Keratinocyte (primary cell): ENCODE data around the gene BEND3. TPM values are rescaled to one million over a fixed set of nuclear protein-coding genes. Genes with fewer than 3 reads are reported as not detected.

Experiments
- DNase-seq: peaks from one replicate; pipeline ENCODE4 v3.0.0-alpha.2; 2011; ENCODE audit warnings: low read depth, missing footprints, low spot score
- FAIRE-seq: peaks from 2 replicates; lab custom pipeline; 2011; peaks lifted over from hg19 to GRCh38; lab: Jason Lieb, UNC
- H2AFZ ChIP-seq: 2 replicates; pipeline ENCODE4 v1.6.0; 2012; ENCODE audit warnings: low read length, control low read depth, inconsistent platforms; ENCODE audit not compliant: control insufficient read depth
- H3K27ac ChIP-seq: 2 replicates; pipeline ENCODE4 v1.5.1; 2011; ENCODE audit warnings: low read length; ENCODE audit not compliant: control insufficient read depth, insufficient read depth
- H3K27me3 ChIP-seq: 3 replicates; pipeline ENCODE4 v1.6.0; 2011; ENCODE audit warnings: low read length; ENCODE audit not compliant: control insufficient read depth, insufficient read depth; ENCODE audit errors: extremely low read depth
- H3K36me3 ChIP-seq, 2 experiments: 2 replicates in 1 of 2; 3 replicates in 1 of 2; pipeline ENCODE4 v1.5.1; 2011; ENCODE audit warnings: low read length in 2 of 2, mild to moderate bottlenecking in 1 of 2; ENCODE audit not compliant: control insufficient read depth in 2 of 2, insufficient read depth in 2 of 2; ENCODE audit errors: extremely low read depth in 1 of 2
- H3K4me1 ChIP-seq: 3 replicates; pipeline ENCODE4 v1.5.1; 2011; ENCODE audit warnings: low read length; ENCODE audit not compliant: control insufficient read depth, insufficient read depth; ENCODE audit errors: extremely low read depth
- H3K4me2 ChIP-seq: 3 replicates; pipeline ENCODE4 v1.6.0; 2011; ENCODE audit warnings: low read depth, low read length; ENCODE audit not compliant: control insufficient read depth, insufficient read depth; ENCODE audit errors: extremely low read depth
- H3K4me3 ChIP-seq, 3 experiments: fragments of 200-600 bp in 1 of 3; sonication (generic) in 1 of 3; 2 replicates in 2 of 3; 3 replicates in 1 of 3; pipeline ENCODE4 v1.5.1; 2011 to 2016; ENCODE audit warnings: low read length in 3 of 3, mild to moderate bottlenecking in 3 of 3, control low read depth in 2 of 3, inconsistent platforms in 1 of 3, low read depth in 1 of 3, mixed read lengths in 1 of 3, mixed run types in 1 of 3, moderate library complexity in 1 of 3; ENCODE audit not compliant: control insufficient read depth in 2 of 3, insufficient read depth in 2 of 3; ENCODE audit errors: extremely low read depth in 1 of 3
- H3K79me2 ChIP-seq: 2 replicates; pipeline ENCODE4 v1.6.0; 2012; ENCODE audit warnings: low read length; ENCODE audit not compliant: control insufficient read depth, insufficient read depth
- H3K9ac ChIP-seq: 3 replicates; pipeline ENCODE4 v1.6.0; 2011; ENCODE audit warnings: low read length; ENCODE audit not compliant: control insufficient read depth, insufficient read depth; ENCODE audit errors: extremely low read depth
- H3K9me1 ChIP-seq: 3 replicates; pipeline ENCODE4 v1.6.0; 2011; ENCODE audit warnings: low read length; ENCODE audit not compliant: control insufficient read depth, insufficient read depth; ENCODE audit errors: extremely low read depth
- H3K9me3 ChIP-seq: 2 replicates; pipeline ENCODE4 v1.5.1; 2012; ENCODE audit warnings: low read depth, low read length; ENCODE audit not compliant: control insufficient read depth
- H4K20me1 ChIP-seq: 3 replicates; pipeline ENCODE4 v1.6.0; 2011; ENCODE audit warnings: low read length; ENCODE audit not compliant: control insufficient read depth, insufficient read depth; ENCODE audit errors: extremely low read depth
- CTCF ChIP-seq, 3 experiments: IDR thresholded peaks in 1 of 3; conservative IDR thresholded peaks in 1 of 3; optimal IDR thresholded peaks in 1 of 3; 2 replicates in 2 of 3; 3 replicates in 1 of 3; pipeline versions ENCODE3 to v1.5.1; 2011; ENCODE audit warnings: low read length in 3 of 3, mild to moderate bottlenecking in 3 of 3, moderate library complexity in 2 of 3, control low read depth in 1 of 3, inconsistent platforms in 1 of 3; ENCODE audit not compliant: insufficient read depth in 2 of 3; ENCODE audit errors: extremely low read depth in 1 of 3
- EZH2 ChIP-seq: IDR thresholded peaks from one replicate; pipeline ENCODE4 v1.6.1; 2012; ENCODE audit warnings: inconsistent platforms, mild to moderate bottlenecking, low read length, moderate library complexity
- dilution Hi-C: fragments of 300-500 bp; cut with MboI; formaldehyde crosslinking; loops from one replicate; pipeline ENCODE4 v1.7.0; 2020; ENCODE audit warnings: low sequenced_read_pairs; ENCODE audit not compliant: extremely low pct_ligation_motif_present
- polyA plus RNA-seq, 5 experiments: library from polyadenylated mRNA; depleted of rRNA in 3 of 5; stranded (reverse) in 3 of 5; stranded (forward) in 1 of 5; unstranded in 1 of 5; fragments of >200 nt; gene quantifications; 1 replicate in 1 of 5; 2 replicates in 3 of 5; 3 replicates in 1 of 5; pipeline versions ENCODE4 v1.2.1 to v1.2.3, GENCODE V29; 2011 to 2012; ENCODE audit warnings: missing spikeins in 2 of 5, low read depth in 1 of 5, low replicate concordance in 1 of 5

BEND3 gene
- polyA plus RNA-seq, 1 donor (not counting 4 experiments of a cell fraction or from before 2014, with no cell fraction given): 2.1 TPM

GRCh38 chr6:107047807-107048206 is 67.5 kb downstream of the BEND3 start:
- no peak overlapping the region for H3K27ac ChIP-seq
- FAIRE-seq: no peak
- H2AFZ ChIP-seq: no peak overlapping the region
- no peaks in the 10 kb centered on the region for H3K27me3 ChIP-seq
- no peaks in the 10 kb centered on the region for H3K4me1 ChIP-seq
- H3K4me3 ChIP-seq: no peak overlapping the region
- no peaks in the 10 kb centered on the region for H3K79me2 ChIP-seq
- H3K4me2 ChIP-seq: no peak overlapping the region
- no peaks in the 10 kb centered on the region for H3K9me3 ChIP-seq
- TF ChIP-seq CTCF (optimal IDR thresholded peaks at IDR 0.05 in 1 of 3, IDR thresholded peaks at IDR 0.05 in 1 of 3, conservative IDR thresholded peaks at IDR 0.05 in 1 of 3; ENCODE audit: extremely low read depth in 1 of 3, insufficient read depth in 2 of 3, low read length in 3 of 3) (no peak), EZH2 (no peak)
- H3K9me1 ChIP-seq: peaks cover 4% of the 10 kb centered on the region
- dilution Hi-C loops: no loop called here
- no peak overlapping the region for H3K9ac ChIP-seq
- H4K20me1 ChIP-seq: no peaks in the 10 kb centered on the region
- peaks cover 8 to 10% of the 10 kb centered on the region in 2 experiments for H3K36me3 ChIP-seq
- no peak for DNase-seq

- Histone ChIP-seq H3K9me1 (peaks cover 4% of the 10 kb centered on the region), H4K20me1 (no peaks in the 10 kb centered on the region), H3K4me3 (no peak overlapping the region), H3K79me2 (no peaks in the 10 kb centered on the region), H3K4me2 (no peak overlapping the region), H3K27ac (no peak overlapping the region), H3K9ac (no peak overlapping the region), H3K4me1 (no peaks in the 10 kb centered on the region), H2AFZ (no peak overlapping the region), H3K36me3 (peaks cover 9 to 10% of the 10 kb centered on the region in 2 experiments), H3K27me3 (no peaks in the 10 kb centered on the region), H3K9me3 (no peaks in the 10 kb centered on the region)
- no peak for TF ChIP-seq CTCF (optimal IDR thresholded peaks at IDR 0.05 in 1 of 3, IDR thresholded peaks at IDR 0.05 in 1 of 3, conservative IDR thresholded peaks at IDR 0.05 in 1 of 3; ENCODE audit: extremely low read depth in 1 of 3, insufficient read depth in 2 of 3, low read length in 3 of 3)
- no peak for TF ChIP-seq EZH2
- DNase-seq (no peak), FAIRE-seq (no peak)
- dilution Hi-C loops: no loop called here
These were observed 69.3 kb downstream of the BEND3 start for GRCh38 chr6:107045826-107046675.
